K562 (cell line): ENCODE data around the gene HDAC1. TPM values are rescaled to one million over a fixed set of nuclear protein-coding genes. Genes with fewer than 3 reads are reported as not detected.

Experiments
- PRPF4 ChIP-seq: fragments of 200-400 bp; formaldehyde crosslinking; IDR thresholded peaks from one replicate; pipeline ENCODE4 v1.6.1; 2017; ENCODE audit warnings: low read length, low read depth, mild to moderate bottlenecking; ENCODE audit not compliant: insufficient read depth, poor library complexity, severe bottlenecking
- PURB ChIP-seq: sonication (generic); formaldehyde crosslinking; IDR thresholded peaks from 2 replicates; pipeline ENCODE4 v1.9.0; 2021; ENCODE audit warnings: low read depth, mild to moderate bottlenecking, missing genetic modification reagents
- RFX7 ChIP-seq: fragments of 250-450 bp; sonication (Bioruptor Pico); IDR thresholded peaks from 2 replicates; pipeline ENCODE4 v1.5.1; 2021; ENCODE audit warnings: mild to moderate bottlenecking
- TAF7 ChIP-seq: fragments of 450-650 bp; IDR thresholded peaks from 2 replicates; pipeline ENCODE4 v1.6.1; 2016; ENCODE audit warnings: missing genetic modification characterization, missing compliant biosample characterization
- polyA plus RNA-seq, 8 experiments: library from polyadenylated mRNA; depleted of rRNA in 4 of 8; stranded (reverse) in 5 of 8; unstranded in 3 of 8; fragments of >200 nt; fragmentation: Nextera tagmentation in 2 of 8; fragmentation: Illumina TruSeq in 1 of 8; extraction: Ambion mirVana in 2 of 8; extraction: Trizol in 1 of 8; gene quantifications; 2 replicates each; pipeline versions ENCODE4 v1.2.1 to v1.2.3, GENCODE V29; 2011 to 2014; ENCODE audit warnings: inconsistent platforms in 1 of 8, missing spikeins in 1 of 8
- total RNA-seq, 7 experiments: library from RNA; depleted of rRNA in 6 of 7; stranded (reverse); fragments of >200 nt in 6 of 7; fragmentation: Illumina TruSeq in 2 of 7; extraction: Trizol in 2 of 7; gene quantifications; 2 replicates each; pipeline versions ENCODE4 v1.2.1 to v1.2.3, GENCODE V29; 2011 to 2021; ENCODE audit warnings: low replicate concordance in 1 of 7
- TF ChIP-seq, protein P1 (sequence below), 2 experiments: fragments of 450-650 bp in 1 of 2; IDR thresholded peaks; 2 replicates each; pipeline ENCODE4 v1.6.1; 2011 to 2017; ENCODE audit warnings: low read depth in 2 of 2, antibody characterized with exemption in 1 of 2, borderline replicate concordance in 1 of 2, low read length in 1 of 2, mild to moderate bottlenecking in 1 of 2, mixed read lengths in 1 of 2; ENCODE audit not compliant: control insufficient read depth in 1 of 2
- TF ChIP-seq, protein P2 (sequence below): fragments of 250-450 bp; sonication (Bioruptor Pico); IDR thresholded peaks from 2 replicates; pipeline ENCODE4 v1.8.0; 2021; ENCODE audit warnings: borderline replicate concordance, mild to moderate bottlenecking, moderate library complexity; ENCODE audit not compliant: poor library complexity, severe bottlenecking

Gene HDAC1
- total and polyA plus RNA-seq, 9 of the 15 experiments (the other 6 are each of a cell fraction or from before 2014, with no cell fraction given): 169 to 384 (median 193) TPM

DNA sequence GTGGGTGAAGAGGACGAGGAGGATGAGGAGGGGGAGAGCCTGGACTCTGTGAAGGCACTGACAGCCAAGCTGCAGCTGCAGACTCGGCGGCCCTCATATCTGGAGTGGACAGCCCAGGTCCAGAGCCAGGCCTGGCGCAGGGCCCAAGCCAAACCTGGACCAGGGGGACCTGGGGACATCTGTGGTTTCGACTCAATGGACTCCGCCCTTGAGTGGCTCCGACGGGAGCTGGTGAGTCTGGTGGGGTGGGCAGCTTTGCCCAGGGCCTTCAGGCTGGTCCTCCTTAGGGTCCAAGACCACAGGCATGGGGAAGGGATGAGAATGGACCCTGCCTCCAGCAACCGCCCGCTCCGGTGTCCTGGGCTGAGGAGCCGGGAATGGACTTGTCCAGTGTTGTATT, 44.4 kb upstream of the HDAC1 start (continued):
- TF ChIP-seq, protein P1, sequence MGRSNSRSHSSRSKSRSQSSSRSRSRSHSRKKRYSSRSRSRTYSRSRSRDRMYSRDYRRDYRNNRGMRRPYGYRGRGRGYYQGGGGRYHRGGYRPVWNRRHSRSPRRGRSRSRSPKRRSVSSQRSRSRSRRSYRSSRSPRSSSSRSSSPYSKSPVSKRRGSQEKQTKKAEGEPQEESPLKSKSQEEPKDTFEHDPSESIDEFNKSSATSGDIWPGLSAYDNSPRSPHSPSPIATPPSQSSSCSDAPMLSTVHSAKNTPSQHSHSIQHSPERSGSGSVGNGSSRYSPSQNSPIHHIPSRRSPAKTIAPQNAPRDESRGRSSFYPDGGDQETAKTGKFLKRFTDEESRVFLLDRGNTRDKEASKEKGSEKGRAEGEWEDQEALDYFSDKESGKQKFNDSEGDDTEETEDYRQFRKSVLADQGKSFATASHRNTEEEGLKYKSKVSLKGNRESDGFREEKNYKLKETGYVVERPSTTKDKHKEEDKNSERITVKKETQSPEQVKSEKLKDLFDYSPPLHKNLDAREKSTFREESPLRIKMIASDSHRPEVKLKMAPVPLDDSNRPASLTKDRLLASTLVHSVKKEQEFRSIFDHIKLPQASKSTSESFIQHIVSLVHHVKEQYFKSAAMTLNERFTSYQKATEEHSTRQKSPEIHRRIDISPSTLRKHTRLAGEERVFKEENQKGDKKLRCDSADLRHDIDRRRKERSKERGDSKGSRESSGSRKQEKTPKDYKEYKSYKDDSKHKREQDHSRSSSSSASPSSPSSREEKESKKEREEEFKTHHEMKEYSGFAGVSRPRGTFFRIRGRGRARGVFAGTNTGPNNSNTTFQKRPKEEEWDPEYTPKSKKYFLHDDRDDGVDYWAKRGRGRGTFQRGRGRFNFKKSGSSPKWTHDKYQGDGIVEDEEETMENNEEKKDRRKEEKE (IDR thresholded peaks at IDR 0.05; ENCODE audit: borderline replicate concordance in 1 of 2, control insufficient read depth in 1 of 2, low read depth in 2 of 2, low read length in 1 of 2): no peak
- TF ChIP-seq, protein P2, sequence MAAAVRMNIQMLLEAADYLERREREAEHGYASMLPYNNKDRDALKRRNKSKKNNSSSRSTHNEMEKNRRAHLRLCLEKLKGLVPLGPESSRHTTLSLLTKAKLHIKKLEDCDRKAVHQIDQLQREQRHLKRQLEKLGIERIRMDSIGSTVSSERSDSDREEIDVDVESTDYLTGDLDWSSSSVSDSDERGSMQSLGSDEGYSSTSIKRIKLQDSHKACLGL (CRISPR knock-in tag): no peak
- TF ChIP-seq PRPF4 (no peak), RFX7 (no peak), TAF7 (tag) (no peak), PURB (no peak)
